Measurements from ENCODE around the gene ANKS1A.

The ANKS1A gene

GRCh38 chr6:34959224-34959623, 70.2 kb downstream of the ANKS1A start:
- peak; percentile 44 to 69 for DNase-seq
- Histone ChIP-seq H3K23ac (ENCODE audit: low read length) (no peak overlapping the region), H3K79me2 (ENCODE audit: control insufficient read depth, insufficient read depth, low read length, poor library complexity) (no peaks in the 10 kb centered on the region), H3K4me2 (ENCODE audit: low read length) (no peak overlapping the region), H3K79me1 (ENCODE audit: low read length) (no peaks in the 10 kb centered on the region), H2BK120ac (ENCODE audit: insufficient read depth, low read length, poor library complexity) (no peak overlapping the region), H3K27me3 (ENCODE audit: insufficient read depth, low read length) (no peaks in the 10 kb centered on the region), H3K18ac (ENCODE audit: low read length) (no peak overlapping the region), H2AFZ (ENCODE audit: insufficient read depth, low read length, poor library complexity) (no peak overlapping the region), H3K36me3 (ENCODE audit: control insufficient read depth in 1 of 2, insufficient read depth in 2 of 2, low read length in 2 of 2) (no peaks in the 10 kb centered on the region), H3K27ac (ENCODE audit: low read depth, low read length) (no peak overlapping the region), H3K14ac (ENCODE audit: low read length) (no peak overlapping the region), H4K12ac (ENCODE audit: low read depth, low read length) (no peak overlapping the region), H3K4me3 (ENCODE audit: low read depth, low read length) (no peak overlapping the region), H3K4ac (ENCODE audit: low read depth, low read length) (no peak overlapping the region), H3K9ac (ENCODE audit: low read length) (no peak overlapping the region), H3K4me1 (ENCODE audit: control insufficient read depth in 1 of 2, insufficient read depth in 2 of 2, low read length in 2 of 2) (peaks cover 0 to 2% of the 10 kb centered on the region in 2 experiments), H2BK5ac (ENCODE audit: low read depth, low read length, poor library complexity) (no peak overlapping the region), H4K8ac (ENCODE audit: low read depth, low read length) (no peak overlapping the region), H2AK5ac (ENCODE audit: low read length) (no peak overlapping the region), H4K91ac (ENCODE audit: low read depth, low read length) (no peak overlapping the region), H3K9me3 (ENCODE audit: insufficient read depth, low read depth, low read length) (no peaks in the 10 kb centered on the region), H2BK12ac (ENCODE audit: low read length) (no peak overlapping the region)

DNA sequence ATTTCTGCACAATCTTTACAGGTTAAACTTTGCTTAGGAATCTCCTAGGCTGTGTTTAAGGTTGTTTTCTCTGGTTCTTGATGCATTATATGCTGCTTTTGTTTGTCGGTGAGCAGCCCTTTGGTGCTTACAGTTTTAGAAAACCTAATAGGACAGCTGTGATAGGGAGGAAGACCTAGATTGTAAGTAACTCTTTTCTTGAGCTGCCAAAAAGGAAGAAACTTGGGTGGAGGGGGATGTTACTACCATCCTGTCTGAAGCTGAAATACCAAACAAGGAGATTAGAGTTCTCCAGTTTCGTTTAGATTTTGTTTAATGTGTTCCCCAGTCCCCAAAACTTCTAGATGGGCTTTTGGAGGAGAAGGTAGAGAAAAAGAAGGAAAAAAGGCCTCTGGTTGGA, 72.0 kb downstream of the ANKS1A start:
- Histone ChIP-seq H3K36me3 (ENCODE audit: control insufficient read depth in 1 of 2, insufficient read depth in 2 of 2, low read length in 2 of 2) (no peaks in the 10 kb centered on the region), H2BK5ac (ENCODE audit: low read depth, low read length, poor library complexity) (no peak overlapping the region), H3K4me2 (ENCODE audit: low read length) (no peak overlapping the region), H3K79me1 (ENCODE audit: low read length) (no peaks in the 10 kb centered on the region), H3K27me3 (ENCODE audit: insufficient read depth, low read length) (no peaks in the 10 kb centered on the region), H3K14ac (ENCODE audit: low read length) (no peak overlapping the region), H2BK120ac (ENCODE audit: insufficient read depth, low read length, poor library complexity) (no peak overlapping the region), H4K12ac (ENCODE audit: low read depth, low read length) (no peak overlapping the region), H4K91ac (ENCODE audit: low read depth, low read length) (no peak overlapping the region), H3K9me3 (ENCODE audit: insufficient read depth, low read depth, low read length) (no peaks in the 10 kb centered on the region), H3K18ac (ENCODE audit: low read length) (no peak overlapping the region), H2AK5ac (ENCODE audit: low read length) (no peak overlapping the region), H2BK12ac (ENCODE audit: low read length) (no peak overlapping the region), H3K4me1 (ENCODE audit: control insufficient read depth in 1 of 2, insufficient read depth in 2 of 2, low read length in 2 of 2) (peaks cover 0 to 2% of the 10 kb centered on the region in 2 experiments), H3K4ac (ENCODE audit: low read depth, low read length) (no peak overlapping the region), H3K79me2 (ENCODE audit: control insufficient read depth, insufficient read depth, low read length, poor library complexity) (no peaks in the 10 kb centered on the region), H3K27ac (ENCODE audit: low read depth, low read length) (no peak overlapping the region), H4K8ac (ENCODE audit: low read depth, low read length) (no peak overlapping the region), H3K9ac (ENCODE audit: low read length) (no peak overlapping the region), H3K23ac (ENCODE audit: low read length) (no peak overlapping the region), H2AFZ (ENCODE audit: insufficient read depth, low read length, poor library complexity) (no peak overlapping the region), H3K4me3 (ENCODE audit: low read depth, low read length) (no peak overlapping the region)
- no peak for DNase-seq
- no CpG with 5 or more reads among the region's 2 CpGs for WGBS (ENCODE audit: extremely low coverage, insufficient coverage, insufficient read length)

DNA sequence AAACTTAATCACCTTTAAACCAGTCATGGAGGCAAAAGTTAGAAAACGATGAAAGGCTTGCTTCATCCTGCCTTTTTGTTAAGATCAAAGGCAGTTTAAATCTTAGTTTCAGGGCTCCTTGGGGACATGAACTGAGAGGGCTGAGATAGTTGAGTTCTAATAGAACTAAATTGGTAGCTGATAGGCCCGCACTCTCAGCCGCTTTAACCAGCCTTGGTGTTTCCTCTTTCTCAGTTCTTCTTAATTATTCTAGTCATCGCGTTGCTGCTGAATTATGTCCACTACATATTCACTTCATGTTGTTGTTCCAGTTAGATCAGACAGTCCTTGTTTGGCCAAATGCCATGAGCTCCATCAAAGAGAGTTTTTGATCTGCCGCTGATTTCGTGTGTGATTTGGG, 72.5 kb downstream of the ANKS1A start:
- Histone ChIP-seq H3K27ac (ENCODE audit: low read depth, low read length) (no peak overlapping the region), H3K79me1 (ENCODE audit: low read length) (no peaks in the 10 kb centered on the region), H3K4me2 (ENCODE audit: low read length) (no peak overlapping the region), H3K79me2 (ENCODE audit: control insufficient read depth, insufficient read depth, low read length, poor library complexity) (no peaks in the 10 kb centered on the region), H3K23ac (ENCODE audit: low read length) (no peak overlapping the region), H3K4me3 (ENCODE audit: low read depth, low read length) (no peak overlapping the region), H2BK5ac (ENCODE audit: low read depth, low read length, poor library complexity) (no peak overlapping the region), H3K36me3 (ENCODE audit: control insufficient read depth in 1 of 2, insufficient read depth in 2 of 2, low read length in 2 of 2) (no peaks in the 10 kb centered on the region), H2BK120ac (ENCODE audit: insufficient read depth, low read length, poor library complexity) (no peak overlapping the region), H3K4me1 (ENCODE audit: control insufficient read depth in 1 of 2, insufficient read depth in 2 of 2, low read length in 2 of 2) (peaks cover 0 to 2% of the 10 kb centered on the region in 2 experiments), H3K9ac (ENCODE audit: low read length) (no peak overlapping the region), H4K91ac (ENCODE audit: low read depth, low read length) (no peak overlapping the region), H2AK5ac (ENCODE audit: low read length) (no peak overlapping the region), H3K14ac (ENCODE audit: low read length) (no peak overlapping the region), H2AFZ (ENCODE audit: insufficient read depth, low read length, poor library complexity) (no peak overlapping the region), H3K27me3 (ENCODE audit: insufficient read depth, low read length) (no peaks in the 10 kb centered on the region), H4K8ac (ENCODE audit: low read depth, low read length) (no peak overlapping the region), H3K4ac (ENCODE audit: low read depth, low read length) (no peak overlapping the region), H3K9me3 (ENCODE audit: insufficient read depth, low read depth, low read length) (no peaks in the 10 kb centered on the region), H2BK12ac (ENCODE audit: low read length) (no peak overlapping the region), H3K18ac (ENCODE audit: low read length) (no peak overlapping the region), H4K12ac (ENCODE audit: low read depth, low read length) (no peak overlapping the region)
- DNase-seq, result no peak
- no CpG with 5 or more reads among the region's 7 CpGs for WGBS (ENCODE audit: extremely low coverage, insufficient coverage, insufficient read length)

- WGBS (ENCODE audit: extremely low coverage, insufficient coverage, insufficient read length), result no CpG with 5 or more reads among the region's 3 CpGs
Observed at GRCh38 chr6:34964564-34964963, 75.5 kb downstream of the ANKS1A start.

More at GRCh38 chr6:34964564-34964963, 75.5 kb downstream of the ANKS1A start:
- Histone ChIP-seq H2BK5ac (ENCODE audit: low read depth, low read length, poor library complexity) (no peak overlapping the region), H3K9me3 (ENCODE audit: insufficient read depth, low read depth, low read length) (no peaks in the 10 kb centered on the region), H3K9ac (ENCODE audit: low read length) (no peak overlapping the region), H3K18ac (ENCODE audit: low read length) (no peak overlapping the region), H3K79me1 (ENCODE audit: low read length) (peaks cover 1% of the 10 kb centered on the region), H2BK120ac (ENCODE audit: insufficient read depth, low read length, poor library complexity) (no peak overlapping the region), H3K4me1 (ENCODE audit: control insufficient read depth in 1 of 2, insufficient read depth in 2 of 2, low read length in 2 of 2) (peaks cover 0 to 5% of the 10 kb centered on the region in 2 experiments), H3K79me2 (ENCODE audit: control insufficient read depth, insufficient read depth, low read length, poor library complexity) (no peaks in the 10 kb centered on the region), H4K8ac (ENCODE audit: low read depth, low read length) (no peak overlapping the region), H4K91ac (ENCODE audit: low read depth, low read length) (no peak overlapping the region), H3K14ac (ENCODE audit: low read length) (no peak overlapping the region), H2AFZ (ENCODE audit: insufficient read depth, low read length, poor library complexity) (no peak overlapping the region), H3K4me2 (ENCODE audit: low read length) (no peak overlapping the region), H2AK5ac (ENCODE audit: low read length) (no peak overlapping the region), H3K4ac (ENCODE audit: low read depth, low read length) (no peak overlapping the region), H2BK12ac (ENCODE audit: low read length) (no peak overlapping the region), H3K36me3 (ENCODE audit: control insufficient read depth in 1 of 2, insufficient read depth in 2 of 2, low read length in 2 of 2) (no peaks in the 10 kb centered on the region), H4K12ac (ENCODE audit: low read depth, low read length) (no peak overlapping the region), H3K4me3 (ENCODE audit: low read depth, low read length) (no peak overlapping the region), H3K27me3 (ENCODE audit: insufficient read depth, low read length) (no peaks in the 10 kb centered on the region), H3K27ac (ENCODE audit: low read depth, low read length) (no peak overlapping the region), H3K23ac (ENCODE audit: low read length) (no peak overlapping the region)
- DNase-seq, result peak in 1 of 2 donors; percentile 27

All from trophoblast cell (in vitro differentiated cells and primary cell).